ENCODE measurements around the gene VMAC.

The VMAC gene

DNA sequence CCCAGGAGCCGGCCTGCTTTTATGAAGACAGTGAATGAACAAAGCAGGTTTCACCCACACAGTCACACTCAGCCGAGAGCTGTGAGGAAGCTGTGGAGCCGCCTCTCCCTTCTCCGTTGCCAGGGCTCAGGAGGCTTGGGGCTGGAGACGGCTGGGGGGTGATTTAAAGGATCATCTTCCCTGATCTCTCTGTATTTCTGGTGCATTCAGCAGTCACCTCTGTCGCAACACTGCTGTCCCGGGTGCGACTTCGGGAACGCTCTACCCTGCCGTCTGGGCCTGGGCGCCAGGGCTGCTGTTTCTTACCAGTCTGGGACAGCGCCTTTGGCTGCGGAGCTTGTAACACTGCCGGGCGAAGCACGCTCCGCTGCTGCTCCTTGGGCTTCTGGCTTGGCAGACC, 27.5 kb downstream of the VMAC start:
- DNase-seq = no peak

DNA sequence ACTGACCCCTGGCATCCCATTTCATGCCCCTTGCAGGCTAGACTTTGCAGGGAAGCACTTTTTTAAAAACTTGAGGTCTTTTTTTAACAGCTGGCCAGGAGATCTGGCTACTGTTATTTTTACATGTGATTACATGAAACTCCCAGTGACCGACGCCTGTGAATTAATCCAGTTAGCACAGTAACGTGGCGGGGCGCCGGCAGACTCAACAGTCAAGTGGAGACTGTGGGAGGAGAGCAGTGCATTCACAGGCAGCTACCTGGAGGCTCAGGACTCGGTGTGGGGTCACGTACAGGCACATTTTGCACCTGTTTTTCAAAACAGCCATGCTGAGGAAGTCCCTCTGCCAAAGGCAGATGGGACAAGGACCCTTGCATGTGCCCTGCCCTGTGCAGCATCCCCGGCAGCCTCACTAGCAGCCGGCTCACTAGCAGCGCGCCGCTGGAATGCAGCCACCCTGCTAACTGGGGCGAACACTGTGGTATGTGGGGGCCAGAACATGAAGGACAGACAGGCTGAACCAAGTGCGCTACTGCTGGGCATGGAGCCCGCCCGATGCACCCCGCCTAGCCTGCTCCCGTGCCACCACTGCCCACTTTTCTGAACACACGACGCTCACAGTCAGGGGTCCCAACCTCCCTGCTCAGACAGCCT, 28.1 kb downstream of the VMAC start:
- DNase-seq = no peak

DNA sequence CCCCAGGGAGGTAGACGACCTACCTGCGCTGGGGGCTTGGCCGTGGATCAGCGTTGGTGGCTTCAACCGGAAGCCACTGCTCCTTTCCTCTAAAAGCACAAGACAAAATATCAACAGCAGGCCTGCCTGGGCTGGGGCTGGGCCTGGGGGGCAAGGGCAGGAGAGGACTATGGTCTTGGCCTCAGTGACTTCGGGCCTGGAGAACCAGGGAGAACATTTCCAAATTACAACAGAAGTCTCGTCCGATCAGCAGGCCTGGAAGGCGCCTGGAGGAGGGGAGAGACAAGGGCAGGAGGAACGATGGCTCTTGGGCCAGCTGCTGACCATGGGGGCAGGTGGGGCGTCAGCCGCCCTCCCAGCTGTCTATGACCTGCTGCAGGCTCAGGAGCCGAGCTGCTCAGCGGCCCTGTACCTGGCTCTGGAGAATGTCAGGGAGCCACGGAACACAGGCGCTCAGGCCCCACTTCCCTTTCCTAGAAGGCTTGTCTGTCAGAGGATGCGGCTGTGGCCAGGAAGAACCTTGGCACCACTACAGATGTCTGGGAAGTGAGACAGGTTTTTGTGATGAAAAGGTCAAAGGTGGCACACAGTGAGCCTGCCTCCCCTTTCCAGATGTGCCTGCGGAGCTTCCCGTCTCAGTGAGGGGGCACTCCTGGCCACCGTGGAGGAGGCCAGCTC, 28.9 kb downstream of the VMAC start:
- DNase-seq = no peak

DNA sequence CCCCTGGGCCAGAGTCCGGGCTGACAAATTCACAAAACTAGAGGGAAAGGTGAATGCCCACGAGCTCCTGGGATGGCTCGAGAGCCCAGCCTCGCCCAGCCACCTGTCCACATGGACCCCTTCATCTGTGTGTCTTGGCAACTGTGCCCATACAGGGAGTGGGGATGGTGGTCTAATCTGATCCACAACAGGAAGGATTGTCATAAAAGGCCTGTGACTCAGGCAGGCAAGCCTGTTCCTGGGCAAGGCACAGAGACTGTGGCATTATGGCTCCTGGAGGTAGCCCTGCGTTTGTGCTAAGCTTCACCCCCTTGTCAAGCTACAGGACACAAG, 29.4 kb downstream of the VMAC start:
- DNase-seq = no peak

DNA sequence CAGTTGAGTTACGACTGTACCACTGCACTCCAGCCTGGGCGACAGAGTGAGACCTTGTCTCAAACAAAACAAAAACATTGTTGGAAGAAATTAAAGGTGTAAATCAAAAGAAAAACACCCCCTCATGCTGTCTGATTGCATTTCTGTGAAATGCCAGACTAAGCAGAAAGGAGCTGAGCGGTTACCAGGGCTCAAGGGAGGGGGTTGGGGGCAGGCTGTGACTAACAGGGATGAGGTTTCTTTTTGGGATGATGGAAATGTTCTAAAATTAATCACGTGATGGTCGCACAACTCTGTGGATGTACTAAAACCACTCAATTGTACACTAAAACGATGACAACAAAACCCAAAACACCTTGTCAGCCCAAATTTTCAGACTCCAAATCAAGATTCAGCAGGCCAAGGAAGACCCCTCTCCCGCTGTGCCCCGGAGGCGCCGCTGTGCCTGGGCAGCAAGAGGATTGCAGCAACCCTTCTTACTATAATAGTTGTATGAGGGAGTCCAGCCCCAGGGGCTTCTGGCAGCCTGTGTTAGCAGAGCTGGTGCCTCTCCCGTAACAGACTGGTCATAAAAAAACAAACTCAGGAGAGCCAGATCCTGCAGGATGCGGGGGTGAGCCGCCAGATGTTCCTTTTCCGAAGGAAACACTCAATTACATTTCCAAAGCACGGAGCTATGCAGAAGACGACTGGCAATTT, 30.3 kb downstream of the VMAC start:
- DNase-seq = no peak

DNA sequence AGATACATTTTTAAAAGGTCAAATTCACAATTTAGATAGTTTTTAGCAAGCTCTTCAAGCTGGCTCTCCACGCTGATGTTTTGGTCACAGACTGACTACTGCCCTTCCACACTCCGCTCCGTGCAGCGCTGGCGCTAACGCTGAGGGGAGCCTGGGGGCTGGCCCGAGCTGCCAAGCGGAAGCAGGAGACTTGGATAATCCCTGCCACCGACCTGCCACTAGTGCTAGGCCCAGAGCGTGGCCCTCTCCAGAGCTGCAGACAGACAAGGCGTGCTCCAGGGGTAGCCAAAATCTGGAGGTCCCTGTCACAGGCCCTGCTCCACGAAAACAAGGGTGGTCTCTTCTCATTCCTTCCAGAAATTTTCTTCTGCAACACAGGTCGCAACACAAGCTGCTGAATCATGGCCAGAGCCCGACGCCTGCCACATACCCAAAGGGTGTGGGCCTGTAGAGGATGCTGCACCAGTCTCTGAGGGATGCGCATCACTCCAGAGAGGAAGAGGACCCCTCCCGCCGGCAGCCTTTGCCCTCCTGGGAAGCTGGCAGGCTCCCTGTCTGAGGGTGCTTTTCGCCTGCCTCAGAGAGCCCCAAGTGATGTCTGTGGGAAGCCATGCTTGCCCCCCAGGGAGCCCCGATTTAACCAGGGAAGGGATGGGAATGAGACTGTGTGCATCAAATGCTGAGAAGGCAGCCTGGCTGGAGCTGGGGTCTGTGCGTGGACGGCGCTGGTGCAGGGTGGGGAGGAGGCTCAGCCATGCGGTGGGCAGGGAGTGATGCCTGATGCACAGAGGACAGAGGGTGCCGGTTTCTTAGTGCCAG, 31.0 kb downstream of the VMAC start:
- no peak for DNase-seq

DNA sequence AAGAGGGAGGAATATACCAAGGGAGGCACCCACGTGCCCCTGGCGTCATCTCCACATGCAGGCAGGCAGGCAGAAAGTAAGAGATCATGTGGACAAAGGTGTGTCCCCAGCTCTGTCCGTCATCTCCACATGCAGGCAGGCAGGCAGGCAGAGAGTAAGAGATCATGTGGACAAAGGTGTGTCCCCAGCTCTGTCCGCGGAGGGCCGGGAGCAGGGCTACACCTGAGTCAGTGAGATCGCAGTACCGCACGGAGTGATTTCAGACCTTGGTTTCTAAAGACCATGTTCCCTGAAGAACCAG, 31.6 kb downstream of the VMAC start:
- no peak for DNase-seq

DNA sequence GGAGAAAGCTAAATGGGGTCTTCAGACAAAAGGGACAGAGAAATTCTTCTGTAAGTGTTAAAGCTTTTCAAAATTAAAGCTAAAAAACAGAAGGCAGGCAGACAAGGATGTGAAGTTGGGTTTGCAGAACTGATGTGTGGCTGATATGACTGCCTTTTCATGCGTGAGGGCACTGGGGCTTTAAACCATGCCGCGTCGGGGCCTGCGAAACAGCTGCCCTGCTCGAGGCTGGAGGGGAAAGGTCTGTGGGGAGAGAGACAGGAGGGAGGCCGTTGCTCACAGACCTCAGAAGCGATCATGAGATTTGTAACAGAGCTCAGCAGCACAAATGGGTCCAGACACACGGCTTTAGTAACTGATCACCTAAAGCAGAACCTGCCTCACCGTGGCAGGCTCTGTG, 32.9 kb downstream of the VMAC start:
- no peak for DNase-seq

DNA sequence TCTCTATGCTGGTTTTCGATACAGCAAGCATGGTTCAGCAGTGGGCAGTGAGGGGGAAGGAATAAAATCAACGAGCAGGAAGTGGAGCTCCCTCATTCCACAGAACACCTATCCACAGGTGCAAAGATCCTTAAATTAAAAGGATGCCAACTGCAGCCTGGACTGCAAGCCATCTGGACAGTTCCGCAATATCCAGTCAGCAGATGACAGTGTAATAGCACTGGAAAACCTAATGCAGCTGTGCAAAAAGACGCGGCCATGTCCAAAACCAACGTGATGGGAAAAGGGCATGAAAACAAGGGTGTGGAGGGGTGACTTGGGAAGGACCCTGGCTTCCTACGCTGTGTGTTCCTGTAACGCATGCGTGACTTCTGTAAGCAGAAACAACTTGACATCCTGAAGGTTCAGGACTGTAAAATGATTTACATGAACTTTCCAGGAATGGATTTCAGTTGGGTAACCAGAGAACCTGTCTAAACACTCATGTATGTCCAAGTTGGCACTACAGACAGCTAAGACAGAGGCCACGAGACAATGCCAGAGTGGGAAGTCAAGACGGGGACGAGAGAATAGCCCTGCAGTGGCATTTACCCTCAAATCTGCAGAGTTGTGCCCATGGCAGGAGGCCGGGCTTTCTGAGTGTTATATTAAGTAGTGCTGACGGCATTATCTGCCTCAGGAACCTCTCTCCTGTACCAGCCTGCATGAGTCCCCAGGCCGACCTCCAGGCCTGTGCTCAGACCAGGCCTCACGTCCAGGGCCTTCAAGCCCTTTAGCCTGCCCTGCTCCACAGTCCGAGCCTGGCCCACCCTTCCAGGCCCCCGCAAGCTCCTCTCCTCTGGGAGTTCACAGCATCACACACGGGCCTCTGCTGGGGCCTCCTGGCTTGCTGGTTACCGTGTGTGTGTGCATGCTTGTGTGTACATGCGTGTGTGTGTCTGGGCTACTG, 35.9 kb downstream of the VMAC start:
- DNase-seq = no peak

DNA sequence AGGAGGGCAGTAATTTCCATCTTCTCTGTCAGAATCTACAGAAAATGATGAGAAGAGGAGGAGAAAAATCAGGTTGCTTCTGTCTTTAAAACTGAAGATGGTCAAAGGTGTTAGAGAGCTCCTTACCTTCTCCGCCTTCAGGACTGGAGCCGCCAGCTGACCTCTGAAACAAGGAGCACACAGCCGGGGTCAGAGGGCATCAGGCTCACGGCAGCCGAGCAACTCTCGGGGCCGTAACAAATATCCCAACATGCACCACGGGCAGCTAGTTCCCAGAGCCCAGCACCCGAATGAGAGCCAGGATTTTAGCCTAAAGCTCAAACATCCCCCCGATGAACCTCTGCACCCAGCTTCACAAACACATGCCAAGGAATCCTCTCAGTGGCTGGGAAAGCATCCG, 37.0 kb downstream of the VMAC start:
- no peak for DNase-seq

DNA sequence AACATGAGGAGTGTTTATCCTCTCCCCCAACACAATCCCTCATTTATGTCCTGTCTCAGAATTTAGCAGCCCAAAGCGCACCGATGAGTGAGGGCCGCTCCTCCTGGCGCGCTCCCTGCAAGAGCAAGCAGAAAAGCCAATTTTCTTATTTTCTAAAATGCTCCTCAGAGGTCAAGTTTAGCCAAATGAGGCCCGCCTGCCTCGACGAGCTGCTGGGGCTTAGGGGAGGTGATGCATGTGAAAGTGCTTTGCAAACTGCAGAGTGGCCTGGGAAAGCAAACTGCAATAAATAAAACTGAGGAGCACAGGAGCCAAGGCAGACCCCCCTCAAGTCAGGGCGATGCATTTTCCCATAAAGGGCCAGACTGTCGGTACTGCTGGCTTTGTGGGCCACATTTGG, 38.4 kb downstream of the VMAC start:
- no peak for DNase-seq

DNA sequence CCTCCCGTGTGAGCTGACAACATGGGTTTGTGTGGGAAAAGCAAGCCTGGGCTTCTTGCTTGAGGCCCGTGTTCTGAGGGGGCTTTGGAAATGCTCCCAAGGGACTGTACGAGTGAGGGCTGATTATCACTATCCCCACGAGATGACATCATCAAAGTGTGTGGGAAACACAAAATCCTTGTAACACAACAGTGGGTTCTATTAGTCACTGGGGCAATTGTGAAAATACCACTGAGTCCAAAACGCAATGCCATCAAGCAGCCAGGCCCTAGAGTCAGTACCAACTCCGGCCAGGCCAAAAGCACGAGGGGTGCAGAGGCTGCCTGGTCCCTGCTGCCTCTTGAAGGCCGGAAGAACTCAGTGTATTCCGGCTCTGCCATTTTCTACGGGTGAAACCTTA, 39.0 kb downstream of the VMAC start:
- DNase-seq = no peak

DNA sequence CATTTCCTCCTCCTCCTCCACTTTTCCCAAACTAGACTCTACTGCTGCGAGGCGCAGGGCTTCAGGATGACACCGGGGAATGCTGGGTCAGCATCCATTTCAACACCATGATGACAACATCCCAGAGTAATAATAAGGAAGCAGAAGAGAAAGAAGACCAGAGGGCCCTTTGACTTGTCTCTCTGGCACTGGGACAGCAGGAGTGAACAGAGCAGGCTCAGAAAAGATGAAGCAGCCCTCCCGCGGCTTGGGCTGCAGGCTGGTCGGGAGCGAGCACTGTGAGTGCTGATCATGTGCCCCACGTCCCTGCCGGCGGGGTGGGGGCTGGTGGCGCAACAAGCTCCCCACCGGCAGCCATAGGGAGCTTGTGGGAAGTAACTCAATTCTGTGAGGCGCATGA, 42.8 kb downstream of the VMAC start:
- DNase-seq = no peak

DNA sequence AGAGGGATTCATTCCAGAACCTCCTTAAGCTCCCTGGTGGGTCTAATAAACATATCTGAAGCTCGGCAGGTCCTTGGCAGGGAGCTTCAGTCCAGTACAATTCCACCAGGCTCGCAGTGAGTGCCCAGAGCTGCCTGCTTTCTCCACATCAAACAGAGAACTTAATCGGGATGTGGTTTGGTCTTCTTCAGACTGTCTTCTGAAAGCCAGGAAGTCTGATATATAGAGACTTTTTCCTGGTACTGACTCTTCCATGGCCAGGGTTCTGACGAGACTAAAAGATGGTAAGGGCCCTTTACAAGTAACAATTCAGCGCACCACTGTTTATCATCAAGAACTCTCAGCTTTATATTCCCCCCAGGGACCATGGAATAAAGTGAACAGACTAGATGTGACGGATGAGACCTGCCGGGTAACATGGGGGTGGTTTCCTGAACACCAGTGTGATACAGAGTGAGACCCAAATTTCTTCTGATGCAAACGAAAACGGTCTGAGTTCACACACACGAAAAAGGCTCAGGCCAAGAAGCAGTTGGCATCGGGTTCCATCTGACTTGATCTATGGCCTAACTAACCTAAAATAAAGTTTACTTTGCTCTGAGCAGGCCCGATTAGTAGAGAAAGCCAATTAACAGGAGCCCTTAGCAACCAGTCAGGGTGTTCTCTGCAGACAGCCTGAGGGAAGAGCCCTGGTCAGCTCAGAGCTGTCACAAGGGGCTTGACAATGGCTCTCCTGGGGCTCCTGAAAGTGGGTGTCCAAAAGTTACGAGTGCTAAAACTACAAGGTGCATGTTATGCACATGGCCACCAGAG, 44.3 kb downstream of the VMAC start:
- no peak for DNase-seq

DNA sequence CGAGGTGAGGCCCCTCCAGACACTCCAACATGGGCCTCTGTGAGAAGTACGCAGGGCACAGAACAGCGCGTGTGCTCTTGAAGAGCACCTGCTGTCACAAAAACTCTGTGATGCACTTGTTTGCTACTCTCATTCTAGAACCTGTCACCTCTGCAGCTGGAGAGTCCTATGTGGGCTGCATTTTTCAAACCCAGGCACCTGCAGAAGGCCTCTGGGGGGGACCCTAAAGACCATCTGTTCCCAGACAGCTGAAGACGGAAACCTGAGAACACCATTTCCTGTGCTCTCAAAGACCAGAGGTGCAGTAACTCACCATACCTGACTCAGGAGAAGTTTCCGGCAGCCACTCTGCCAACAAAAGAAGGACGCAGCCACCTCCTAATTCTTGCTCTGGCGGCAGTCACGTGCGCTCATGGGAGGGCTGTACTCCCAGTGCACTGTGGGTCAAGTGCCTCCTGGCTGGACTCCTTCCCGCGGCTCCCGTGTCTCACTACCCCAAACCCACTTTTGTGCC, 45.2 kb downstream of the VMAC start:
- DNase-seq = no peak

DNA sequence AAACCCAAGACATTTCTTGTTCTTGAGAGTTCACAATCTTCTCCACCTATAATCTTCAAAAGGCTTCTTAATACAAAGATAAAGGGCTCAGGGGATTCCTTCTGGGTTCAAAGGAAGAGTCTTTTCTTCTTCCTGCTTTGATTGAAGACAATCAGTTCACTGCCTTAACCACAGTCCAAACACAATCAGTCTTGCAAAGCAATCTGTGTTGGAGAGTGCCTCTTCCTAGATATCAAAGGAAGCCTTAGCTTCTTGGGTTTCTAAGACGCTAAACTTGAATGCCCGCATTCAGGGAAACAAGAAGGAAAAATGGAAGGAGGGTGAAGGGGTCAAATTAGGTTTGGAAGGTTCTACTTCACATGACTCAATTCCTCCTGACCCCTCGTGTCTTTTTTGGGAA, 46.1 kb downstream of the VMAC start:
- no peak for DNase-seq

DNA sequence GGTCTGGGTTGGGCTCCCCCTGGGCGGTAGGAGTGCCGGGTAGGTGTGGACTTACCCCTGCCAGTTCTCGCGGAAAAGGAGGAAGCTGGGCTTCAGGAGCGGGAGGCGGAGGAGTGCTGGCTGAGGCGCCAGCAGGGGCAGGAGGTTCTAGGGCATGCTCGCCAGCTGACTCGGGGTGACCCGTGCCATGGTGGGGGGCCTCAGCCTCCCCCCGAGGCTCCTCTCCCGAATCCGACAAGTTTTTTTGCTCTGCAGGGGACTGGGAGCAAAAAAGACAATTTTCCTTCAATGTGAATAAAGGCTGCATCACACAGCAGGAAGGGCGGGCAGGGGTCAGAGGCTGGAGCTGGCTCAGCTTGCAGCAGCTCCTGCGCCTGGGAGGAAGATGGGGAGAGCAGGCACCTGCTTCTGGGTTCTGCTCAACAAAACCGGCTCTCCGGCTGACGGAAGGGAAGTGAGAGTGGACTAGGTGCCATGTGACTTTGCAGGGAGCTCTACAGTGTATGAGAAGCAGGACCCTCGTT, 46.7 kb downstream of the VMAC start:
- no peak for DNase-seq

DNA sequence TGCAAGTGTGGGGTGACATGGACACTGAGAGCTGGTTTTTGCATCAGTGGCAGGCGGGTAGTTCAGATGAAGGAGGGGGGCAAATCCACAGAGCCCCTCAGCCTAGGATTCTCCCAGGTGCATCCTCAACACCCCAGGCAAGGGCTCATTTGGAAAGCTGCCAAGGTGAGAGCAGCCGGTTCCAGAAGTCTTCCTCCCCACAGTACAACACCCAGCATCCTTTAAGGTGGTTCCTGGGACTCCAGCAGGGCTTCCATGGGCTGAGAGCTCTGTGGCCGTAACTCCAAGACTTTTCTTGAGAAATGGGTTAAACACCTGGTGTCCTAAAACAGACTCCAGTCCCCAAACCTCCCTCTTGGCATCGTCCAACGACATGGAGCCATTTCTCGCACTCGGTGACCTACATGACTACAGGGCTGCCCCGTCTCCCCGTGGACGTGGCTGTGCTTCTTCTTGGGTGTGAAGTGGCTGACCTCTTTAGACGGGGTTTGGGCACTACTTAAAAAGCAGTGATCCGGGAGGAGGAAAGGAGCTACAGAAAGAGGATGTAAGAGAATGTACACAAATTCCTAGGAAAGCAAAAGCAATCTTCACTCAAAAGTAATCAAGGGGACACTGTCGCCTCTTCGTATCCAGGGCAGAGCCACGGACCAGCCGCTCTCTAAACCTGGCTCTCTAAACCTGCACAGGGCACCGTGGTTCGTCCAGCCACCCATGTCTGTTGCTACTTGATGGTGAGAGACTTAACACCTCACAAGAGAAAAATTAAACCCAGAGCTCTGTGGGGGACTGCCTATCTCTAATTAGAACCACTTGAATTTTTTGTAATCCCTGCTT, 47.7 kb downstream of the VMAC start:
- no peak for DNase-seq

DNA sequence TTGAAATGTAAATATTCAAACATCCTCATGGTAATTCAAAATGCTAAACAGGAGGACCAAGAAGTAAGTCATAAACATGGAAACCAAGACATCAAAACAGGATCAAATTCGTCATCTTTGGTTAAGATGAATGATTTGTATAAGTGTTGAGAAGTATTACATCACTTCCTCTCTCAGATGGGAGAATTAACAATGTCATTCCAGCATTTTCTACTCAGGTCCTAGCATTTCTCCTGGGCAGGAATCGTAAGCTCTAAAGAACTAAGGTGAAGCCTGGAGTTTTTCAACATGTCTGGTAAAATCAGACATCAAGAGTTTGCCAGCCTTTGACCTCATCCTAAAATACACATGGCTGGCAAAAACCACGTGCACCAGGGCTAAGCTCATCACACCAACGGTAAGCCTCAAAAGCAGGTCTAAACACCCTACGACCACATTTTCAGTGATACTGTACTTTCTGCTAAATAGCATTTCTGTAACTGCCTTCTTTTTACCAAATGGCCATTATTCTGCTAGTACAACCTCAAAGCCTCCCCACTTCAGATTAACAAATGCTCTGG, 48.4 kb downstream of the VMAC start:
- DNase-seq = no peak

DNA sequence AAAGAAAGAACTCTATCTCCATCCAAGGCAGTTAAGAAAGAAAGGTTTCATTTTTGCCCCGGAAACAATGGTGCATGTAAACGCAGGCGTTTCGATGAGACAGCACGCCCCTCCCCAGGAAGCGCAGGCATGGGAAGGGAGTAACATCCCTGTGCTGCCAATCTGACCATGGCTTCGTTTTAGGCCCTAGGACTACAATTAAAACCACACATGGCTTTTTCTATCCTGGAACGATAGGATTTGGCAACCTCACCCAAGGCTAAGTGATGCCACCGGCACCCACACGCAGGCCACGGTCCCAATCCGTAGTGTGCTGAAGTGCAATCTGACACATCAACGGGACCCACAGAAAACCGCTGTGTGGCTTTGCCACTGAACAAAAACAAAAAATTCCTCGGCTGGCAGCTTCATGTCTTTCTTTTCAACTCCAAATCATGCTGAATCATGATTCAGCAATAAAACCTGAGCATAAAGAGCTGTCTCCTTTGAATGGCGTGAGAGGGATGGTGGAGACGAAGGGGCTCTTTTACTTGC, 49.1 kb downstream of the VMAC start:
- no peak for DNase-seq
